ENCODE data around the gene OSBPL10. TPM values are rescaled to one million over a fixed set of nuclear protein-coding genes. Genes with fewer than 3 reads are reported as not detected.

Gene OSBPL10
- total RNA-seq, 2 experiments from 2014 or later: 65.7 to 170 TPM

Other genes starting within 250 kb of the OSBPL10 start
- gene ZNF860, start 488 bp upstream of the OSBPL10 start, total RNA-seq (2014; rRNA removed; shearing (Covaris generic)): 13.8 and 20.3 TPM in 2 replicates
- gene ZNF860, start 488 bp upstream of the OSBPL10 start, total RNA-seq (2022): 22.2 and 24.2 TPM in 2 replicates
- 27.5 and 30.4 TPM in 2 replicates for gene GPD1L, start 125.4 kb upstream of the OSBPL10 start, total RNA-seq (2014; rRNA removed; shearing (Covaris generic))
- gene GPD1L, start 125.4 kb upstream of the OSBPL10 start, total RNA-seq (2022): 29.2 and 34.6 TPM in 2 replicates